Sigmoid colon (tissue), 4 donors: ENCODE results near the gene CNKSR3.

Experiments used
- POLR2A ChIP-seq, 2 donors: fragments of 450-650 bp; IDR thresholded peaks; one replicate each; pipeline ENCODE4 v1.6.1; 2016; ENCODE audit warnings: antibody characterized with exemption in 2 of 2, mild to moderate bottlenecking in 2 of 2, moderate library complexity in 2 of 2
- POLR2AphosphoS5 ChIP-seq, 4 donors: sonication (generic); formaldehyde crosslinking; IDR thresholded peaks; one replicate each; pipeline ENCODE4 v1.6.1; 2017; ENCODE audit warnings: antibody characterized with exemption in 4 of 4
- TF ChIP-seq, protein P1 (sequence below), 4 experiments: fragments of 450-650 bp in 3 of 4; fragments of 200-600 bp in 1 of 4; IDR thresholded peaks; one replicate each; pipeline ENCODE4 v1.5.1; 2016 to 2019; ENCODE audit warnings: antibody characterized with exemption in 4 of 4, mild to moderate bottlenecking in 3 of 4, moderate library complexity in 2 of 4

GRCh38 chr6:154381548-154381947 lies 128.9 kb downstream of the CNKSR3 start:
- TF ChIP-seq, protein P1, sequence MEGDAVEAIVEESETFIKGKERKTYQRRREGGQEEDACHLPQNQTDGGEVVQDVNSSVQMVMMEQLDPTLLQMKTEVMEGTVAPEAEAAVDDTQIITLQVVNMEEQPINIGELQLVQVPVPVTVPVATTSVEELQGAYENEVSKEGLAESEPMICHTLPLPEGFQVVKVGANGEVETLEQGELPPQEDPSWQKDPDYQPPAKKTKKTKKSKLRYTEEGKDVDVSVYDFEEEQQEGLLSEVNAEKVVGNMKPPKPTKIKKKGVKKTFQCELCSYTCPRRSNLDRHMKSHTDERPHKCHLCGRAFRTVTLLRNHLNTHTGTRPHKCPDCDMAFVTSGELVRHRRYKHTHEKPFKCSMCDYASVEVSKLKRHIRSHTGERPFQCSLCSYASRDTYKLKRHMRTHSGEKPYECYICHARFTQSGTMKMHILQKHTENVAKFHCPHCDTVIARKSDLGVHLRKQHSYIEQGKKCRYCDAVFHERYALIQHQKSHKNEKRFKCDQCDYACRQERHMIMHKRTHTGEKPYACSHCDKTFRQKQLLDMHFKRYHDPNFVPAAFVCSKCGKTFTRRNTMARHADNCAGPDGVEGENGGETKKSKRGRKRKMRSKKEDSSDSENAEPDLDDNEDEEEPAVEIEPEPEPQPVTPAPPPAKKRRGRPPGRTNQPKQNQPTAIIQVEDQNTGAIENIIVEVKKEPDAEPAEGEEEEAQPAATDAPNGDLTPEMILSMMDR (IDR thresholded peaks at IDR 0.05) = no peak
- TF ChIP-seq POLR2A (IDR thresholded peaks at IDR 0.05) (no peak), POLR2AphosphoS5 (IDR thresholded peaks at IDR 0.05) (no peak)
